NCI-H774 (cell line): ENCODE results near the gene TEX35.
"Not testable (repeated sequence)": the region's sequence is repeated elsewhere in the genome, so short reads cannot be mapped to it uniquely, and the experiment has no call there.

Source experiments
- DNase-seq: peaks from one replicate; lab custom pipeline; 2025; lab: John Stamatoyannopoulos, UW

TEX35 gene

GRCh38 chr1:178541829-178542553 is 29.1 kb downstream of the TEX35 start:
- DNase-seq, result peak; percentile 49

- peak; percentile 76 for DNase-seq
These were observed 29.8 kb downstream of the TEX35 start for GRCh38 chr1:178542554-178543289.

GRCh38 chr1:178543290-178543607 is 30.3 kb downstream of the TEX35 start:
- no peak for DNase-seq

GRCh38 chr1:178544531-178544930 is 31.6 kb downstream of the TEX35 start:
- no peak for DNase-seq

- no peak for DNase-seq
These were observed 35.2 kb downstream of the TEX35 start for GRCh38 chr1:178548108-178548507.

GRCh38 chr1:178551307-178551706 is 38.4 kb downstream of the TEX35 start:
- DNase-seq, result no peak

- DNase-seq, result no peak
These were observed 39.0 kb downstream of the TEX35 start for GRCh38 chr1:178551940-178552339.

GRCh38 chr1:178552856-178553255 is 39.9 kb downstream of the TEX35 start:
- DNase-seq, result no peak

GRCh38 chr1:178554351-178554750 is 41.4 kb downstream of the TEX35 start:
- not testable (repeated sequence) for DNase-seq

GRCh38 chr1:178555613-178556012 is 42.7 kb downstream of the TEX35 start:
- DNase-seq, result not testable (repeated sequence)

- not testable (repeated sequence) for DNase-seq
These were observed 45.9 kb downstream of the TEX35 start for GRCh38 chr1:178558816-178559215.

GRCh38 chr1:178560871-178561376 is 48.0 kb downstream of the TEX35 start:
- DNase-seq, result no peak

GRCh38 chr1:178563099-178563820 is 50.4 kb downstream of the TEX35 start:
- DNase-seq, result no peak

- no peak for DNase-seq
These were observed 51.3 kb downstream of the TEX35 start for GRCh38 chr1:178564086-178564782.

- no peak for DNase-seq
These were observed 51.9 kb downstream of the TEX35 start for GRCh38 chr1:178564783-178565180.

GRCh38 chr1:178565586-178565985 is 52.7 kb downstream of the TEX35 start:
- DNase-seq, result no peak

- DNase-seq, result no peak
These were observed 53.3 kb downstream of the TEX35 start for GRCh38 chr1:178566187-178566586.

- no peak for DNase-seq
These were observed 58.9 kb downstream of the TEX35 start for GRCh38 chr1:178571807-178572206.
